GM12878 (cell line): ENCODE results near the gene NPHS2. TPM values are rescaled to one million over a fixed set of nuclear protein-coding genes. Genes with fewer than 3 reads are reported as not detected.

Experiments
- ATAC-seq: fragments of 200-7000 bp; cut with Tn5 transposase; 3 replicates; pipeline ENCODE4 v1.9.1; 2020; ENCODE audit warnings: mild to moderate bottlenecking, moderate library complexity
- BruUV-seq: library from RNA; stranded (reverse); fragments of 400-500 nt; replicated peaks from 2 replicates; lab custom pipeline; 2021; lab: Mats Ljungman, UMichigan
- CTCF ChIA-PET: fragments of 300-600 bp; sonication (Branson Sonifier 250); formaldehyde crosslinking; extraction: SDS; loops from one replicate; lab custom pipeline; 2021; ENCODE audit warnings: inconsistent platforms; lab: Yijun Ruan, JAX
- POLR2A ChIA-PET: fragments of 350-600 bp; formaldehyde crosslinking; extraction: SDS; loops from one replicate; lab custom pipeline; 2021; ENCODE audit warnings: inconsistent platforms; lab: Charles Lee
- RAD21 ChIA-PET: fragments of 300-600 bp; sonication (Branson Sonifier 250); formaldehyde crosslinking; loops from one replicate; lab custom pipeline; 2023; ENCODE audit warnings: antibody characterized with exemption; ENCODE audit not compliant: unreplicated experiment; lab: Charles Lee
- SMC1A ChIA-PET: fragments of 300-600 bp; sonication (Branson Sonifier 250); formaldehyde crosslinking; loops from one replicate; lab custom pipeline; 2023; ENCODE audit not compliant: unreplicated experiment, uncharacterized antibody; lab: Charles Lee
- DNase-seq: peaks from one replicate; pipeline ENCODE4 v3.0.0-alpha.2; 2011; ENCODE audit warnings: low read depth, low spot score
- FAIRE-seq: peaks from 3 replicates; lab custom pipeline; 2011; peaks lifted over from hg19 to GRCh38; lab: Jason Lieb, UNC
- H2AFZ ChIP-seq: 2 replicates; pipeline ENCODE4 v1.6.0; 2011; ENCODE audit warnings: low read depth, low read length, control low read depth; ENCODE audit not compliant: control insufficient read depth
- H3K27ac ChIP-seq: 2 replicates; pipeline ENCODE4 v1.5.1; 2011; ENCODE audit warnings: control low read depth; ENCODE audit not compliant: control insufficient read depth, insufficient read depth
- H3K27me3 ChIP-seq, 2 experiments: replicated peaks in 1 of 2; 2 replicates each; pipeline versions ENCODE4 v1.6.0 to v1.6.1; 2011; ENCODE audit warnings: low read length in 1 of 2; ENCODE audit not compliant: control insufficient read depth in 2 of 2, insufficient read depth in 2 of 2
- H3K36me3 ChIP-seq, 2 experiments: 2 replicates each; pipeline ENCODE4 v1.5.1; 2011; ENCODE audit warnings: low read length in 1 of 2; ENCODE audit not compliant: control insufficient read depth in 2 of 2, insufficient read depth in 2 of 2
- H3K4me1 ChIP-seq: 2 replicates; pipeline ENCODE4 v1.6.1; 2011; ENCODE audit warnings: mild to moderate bottlenecking, low read length, moderate library complexity, mixed read lengths; ENCODE audit not compliant: control insufficient read depth, insufficient read depth
- H3K4me2 ChIP-seq: 2 replicates; pipeline ENCODE4 v1.6.0; 2011; ENCODE audit warnings: control low read depth; ENCODE audit not compliant: control insufficient read depth, insufficient read depth
- H3K4me3 ChIP-seq: fragments of 200-600 bp; sonication (generic); 2 replicates; pipeline ENCODE4 v1.5.1; 2016
- H3K79me2 ChIP-seq: 2 replicates; pipeline ENCODE4 v1.6.0; 2011; ENCODE audit warnings: low read length; ENCODE audit not compliant: control insufficient read depth, insufficient read depth
- H3K9ac ChIP-seq: 2 replicates; pipeline ENCODE4 v1.8.0; 2011; ENCODE audit warnings: low read length, control low read depth, mixed read lengths; ENCODE audit not compliant: control insufficient read depth, insufficient read depth
- H3K9me3 ChIP-seq: replicated peaks from 3 replicates; pipeline ENCODE4 v1.5.1; 2011; ENCODE audit warnings: mild to moderate bottlenecking, low read length; ENCODE audit not compliant: control insufficient read depth, insufficient read depth
- H4K20me1 ChIP-seq: 2 replicates; pipeline ENCODE4 v1.6.0; 2011; ENCODE audit not compliant: control insufficient read depth, insufficient read depth
- FOXM1 ChIP-seq: IDR thresholded peaks from 2 replicates; pipeline ENCODE4 v1.6.1; 2012; ENCODE audit warnings: low read depth, mild to moderate bottlenecking, inconsistent platforms, low read length, moderate library complexity
- IKZF1 ChIP-seq: fragments of 450-650 bp; conservative IDR thresholded peaks from 2 replicates; pipeline ENCODE4 v1.6.1; 2017; ENCODE audit warnings: antibody characterized with exemption, mild to moderate bottlenecking
- IKZF2 ChIP-seq, 2 experiments: fragments of 450-650 bp; IDR thresholded peaks; 2 replicates each; pipeline ENCODE4 v1.6.1; 2017; ENCODE audit warnings: mild to moderate bottlenecking in 2 of 2, moderate library complexity in 2 of 2
- KAT2A ChIP-seq: conservative IDR thresholded peaks from 2 replicates; pipeline ENCODE4 v1.6.1; 2011; ENCODE audit warnings: low read depth, low read length; ENCODE audit not compliant: control insufficient read depth
- MEF2B ChIP-seq: fragments of 450-650 bp; IDR thresholded peaks from 2 replicates; pipeline ENCODE4 v1.6.1; 2018; ENCODE audit warnings: mild to moderate bottlenecking, moderate library complexity; ENCODE audit not compliant: partially characterized antibody, poor library complexity, severe bottlenecking
- MTA2 ChIP-seq: fragments of 450-650 bp; IDR thresholded peaks from 2 replicates; pipeline ENCODE4 v1.6.1; 2016; ENCODE audit warnings: low read depth, mild to moderate bottlenecking, moderate library complexity
- RUNX3 ChIP-seq: IDR thresholded peaks from 2 replicates; pipeline ENCODE4 v1.6.1; 2012; ENCODE audit warnings: low read length, inconsistent platforms
- SMAD1 ChIP-seq: fragments of 450-650 bp; IDR thresholded peaks from 2 replicates; pipeline ENCODE4 v1.6.1; 2018; ENCODE audit warnings: mild to moderate bottlenecking, low read depth; ENCODE audit not compliant: partially characterized antibody
- SMAD5 ChIP-seq: IDR thresholded peaks from 2 replicates; pipeline ENCODE4 v1.6.1; 2016; ENCODE audit warnings: antibody characterized with exemption, low read depth
- SPI1 ChIP-seq: IDR thresholded peaks from 2 replicates; pipeline ENCODE4 v1.6.1; 2011; ENCODE audit warnings: low read depth, mild to moderate bottlenecking, low read length, moderate library complexity, borderline replicate concordance; ENCODE audit not compliant: insufficient read depth
- SREBF2 ChIP-seq: IDR thresholded peaks from 2 replicates; pipeline ENCODE4 v1.6.1; 2012; ENCODE audit warnings: mild to moderate bottlenecking, low read length
- STAT1 ChIP-seq: fragments of 450-650 bp; conservative IDR thresholded peaks from 2 replicates; pipeline ENCODE4 v1.6.1; 2014; ENCODE audit warnings: antibody characterized with exemption, mild to moderate bottlenecking
- SUZ12 ChIP-seq: fragments of 200-600 bp; sonication (generic); IDR thresholded peaks from one replicate; pipeline ENCODE4 v1.6.1; 2018; ENCODE audit warnings: antibody characterized with exemption, mild to moderate bottlenecking; ENCODE audit not compliant: unreplicated experiment
- TCF7 ChIP-seq: IDR thresholded peaks from 2 replicates; pipeline ENCODE4 v1.6.1; 2014; ENCODE audit warnings: antibody characterized with exemption, borderline replicate concordance
- ZNF207 ChIP-seq: fragments of 450-650 bp; IDR thresholded peaks from 2 replicates; pipeline ENCODE4 v1.6.1; 2014; ENCODE audit warnings: antibody characterized with exemption, mild to moderate bottlenecking, borderline replicate concordance
- WGBS: methylation state at CpG from one replicate; pipeline ENCODE4 v1.1.6; 2016; ENCODE audit warnings: low lambda C conversion rate; ENCODE audit not compliant: insufficient replicate concordance, insufficient coverage; ENCODE audit errors: missing lambda C conversion rate; 5-methylcytosine and 5-hydroxymethylcytosine counted together
- in situ Hi-C: fragments of 300-500 bp; cut with MboI; formaldehyde crosslinking; loops from 9 replicates; pipeline ENCODE4 v1.14.3; 2018; ENCODE audit warnings: mixed read lengths
- intact Hi-C: fragments of 100-400 bp; cut with micrococcal nuclease; formaldehyde crosslinking; loops from one replicate; pipeline ENCODE4 v1.14.2; 2022; ENCODE audit not compliant: unreplicated experiment
- polyA plus RNA-seq, 11 experiments: library from polyadenylated mRNA; depleted of rRNA in 4 of 11; unstranded in 6 of 11; stranded (reverse) in 5 of 11; fragments of >200 nt; fragmentation: Nextera tagmentation in 4 of 11; fragmentation: Illumina TruSeq in 1 of 11; extraction: Ambion mirVana in 4 of 11; extraction: Trizol in 1 of 11; gene quantifications; 1 replicate in 1 of 11; 2 replicates in 10 of 11; pipeline versions ENCODE4 v1.2.1 to v1.2.3, GENCODE V29; 2011 to 2016; ENCODE audit warnings: inconsistent platforms in 2 of 11, missing spikeins in 2 of 11, low read depth in 1 of 11
- total RNA-seq, 4 experiments: library from RNA; depleted of rRNA in 3 of 4; stranded (reverse); fragments of >200 nt in 3 of 4; fragmentation: Illumina TruSeq in 1 of 4; extraction: Trizol in 1 of 4; gene quantifications; 2 replicates each; pipeline versions ENCODE4 v1.2.1 to v1.2.3, GENCODE V29; 2013 to 2021
- TF ChIP-seq, protein P1 (sequence below): fragments of 450-650 bp; IDR thresholded peaks from 2 replicates; pipeline ENCODE4 v1.6.1; 2016; ENCODE audit warnings: mild to moderate bottlenecking, moderate library complexity, borderline replicate concordance
- TF ChIP-seq, protein P2 (sequence below): IDR thresholded peaks from 2 replicates; pipeline ENCODE4 v1.6.1; 2012; ENCODE audit warnings: improper control_type of control experiment, low read depth, low read length; ENCODE audit not compliant: insufficient replicate concordance

The NPHS2 gene
- total and polyA plus RNA-seq, 10 of the 15 experiments (the other 5 are each of a cell fraction or from before 2014, with no cell fraction given) = not detected

DNA sequence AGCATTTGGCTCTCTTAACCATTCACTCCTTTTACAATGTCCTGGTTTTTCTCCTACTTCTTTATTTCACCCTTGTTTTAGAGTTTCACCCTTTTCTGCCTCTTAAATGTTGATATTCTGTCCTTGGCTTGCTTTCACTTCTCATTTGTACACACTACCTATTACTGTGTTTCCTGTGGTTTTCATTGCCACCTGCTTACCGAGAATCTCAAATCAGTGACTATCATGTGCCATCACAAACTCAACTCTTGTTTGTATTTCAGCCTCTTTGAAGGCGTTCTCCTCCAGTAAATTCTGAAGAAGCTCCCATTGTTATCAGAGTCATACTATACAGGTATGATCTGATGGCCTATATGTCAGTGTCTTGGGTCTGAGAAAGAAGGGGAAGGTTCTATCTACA is 65.7 kb downstream of the NPHS2 start:
- POLR2A ChIA-PET = interaction anchor here (0.7 kb wide), 1 partner anchor 12 kb away, joined by 3 read pairs; no protein-coding TSS in a partner anchor
- H3K9ac ChIP-seq = no peak overlapping the region
- intact Hi-C loops = no loop called here
- in situ Hi-C loops = no loop called here
- 0% methylated on average over 2 of the region's 2 CpGs for WGBS
- RAD21 ChIA-PET = no interaction called here
- H3K4me1 ChIP-seq = no peaks in the 10 kb centered on the region
- SMC1A ChIA-PET = no interaction called here
- no peaks in the 10 kb centered on the region for H3K9me3 ChIP-seq
- H2AFZ ChIP-seq = no peak overlapping the region
- FAIRE-seq (peak; percentile 56), ATAC-seq (peak; percentile 78), DNase-seq (peak; percentile 19)
- H3K36me3 ChIP-seq = no peaks in the 10 kb centered on the region
- no peak overlapping the region for H3K27ac ChIP-seq
- CTCF ChIA-PET = no interaction called here
- H3K27me3 ChIP-seq = no peaks in the 10 kb centered on the region
- H3K4me3 ChIP-seq = no peak overlapping the region
- no peaks in the 10 kb centered on the region for H3K79me2 ChIP-seq
- BruUV-seq = no TSS peak
- no peaks in the 10 kb centered on the region for H4K20me1 ChIP-seq
- no peak overlapping the region for H3K4me2 ChIP-seq
- TF ChIP-seq RUNX3 = peak; percentile 42
- no peak for TF ChIP-seq IKZF1
- no peak for TF ChIP-seq STAT1
- no peak for TF ChIP-seq SUZ12
- no peak for TF ChIP-seq KAT2A
- TF ChIP-seq, protein P1, sequence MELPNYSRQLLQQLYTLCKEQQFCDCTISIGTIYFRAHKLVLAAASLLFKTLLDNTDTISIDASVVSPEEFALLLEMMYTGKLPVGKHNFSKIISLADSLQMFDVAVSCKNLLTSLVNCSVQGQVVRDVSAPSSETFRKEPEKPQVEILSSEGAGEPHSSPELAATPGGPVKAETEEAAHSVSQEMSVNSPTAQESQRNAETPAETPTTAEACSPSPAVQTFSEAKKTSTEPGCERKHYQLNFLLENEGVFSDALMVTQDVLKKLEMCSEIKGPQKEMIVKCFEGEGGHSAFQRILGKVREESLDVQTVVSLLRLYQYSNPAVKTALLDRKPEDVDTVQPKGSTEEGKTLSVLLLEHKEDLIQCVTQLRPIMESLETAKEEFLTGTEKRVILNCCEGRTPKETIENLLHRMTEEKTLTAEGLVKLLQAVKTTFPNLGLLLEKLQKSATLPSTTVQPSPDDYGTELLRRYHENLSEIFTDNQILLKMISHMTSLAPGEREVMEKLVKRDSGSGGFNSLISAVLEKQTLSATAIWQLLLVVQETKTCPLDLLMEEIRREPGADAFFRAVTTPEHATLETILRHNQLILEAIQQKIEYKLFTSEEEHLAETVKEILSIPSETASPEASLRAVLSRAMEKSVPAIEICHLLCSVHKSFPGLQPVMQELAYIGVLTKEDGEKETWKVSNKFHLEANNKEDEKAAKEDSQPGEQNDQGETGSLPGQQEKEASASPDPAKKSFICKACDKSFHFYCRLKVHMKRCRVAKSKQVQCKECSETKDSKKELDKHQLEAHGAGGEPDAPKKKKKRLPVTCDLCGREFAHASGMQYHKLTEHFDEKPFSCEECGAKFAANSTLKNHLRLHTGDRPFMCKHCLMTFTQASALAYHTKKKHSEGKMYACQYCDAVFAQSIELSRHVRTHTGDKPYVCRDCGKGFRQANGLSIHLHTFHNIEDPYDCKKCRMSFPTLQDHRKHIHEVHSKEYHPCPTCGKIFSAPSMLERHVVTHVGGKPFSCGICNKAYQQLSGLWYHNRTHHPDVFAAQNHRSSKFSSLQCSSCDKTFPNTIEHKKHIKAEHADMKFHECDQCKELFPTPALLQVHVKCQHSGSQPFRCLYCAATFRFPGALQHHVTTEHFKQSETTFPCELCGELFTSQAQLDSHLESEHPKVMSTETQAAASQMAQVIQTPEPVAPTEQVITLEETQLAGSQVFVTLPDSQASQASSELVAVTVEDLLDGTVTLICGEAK = no peak
- peak in 1 of 2 experiments; percentile 20; a peak in 1 of 4 replicates for TF ChIP-seq IKZF2 (IDR thresholded peaks at IDR 0.05)
- TF ChIP-seq, protein P2, sequence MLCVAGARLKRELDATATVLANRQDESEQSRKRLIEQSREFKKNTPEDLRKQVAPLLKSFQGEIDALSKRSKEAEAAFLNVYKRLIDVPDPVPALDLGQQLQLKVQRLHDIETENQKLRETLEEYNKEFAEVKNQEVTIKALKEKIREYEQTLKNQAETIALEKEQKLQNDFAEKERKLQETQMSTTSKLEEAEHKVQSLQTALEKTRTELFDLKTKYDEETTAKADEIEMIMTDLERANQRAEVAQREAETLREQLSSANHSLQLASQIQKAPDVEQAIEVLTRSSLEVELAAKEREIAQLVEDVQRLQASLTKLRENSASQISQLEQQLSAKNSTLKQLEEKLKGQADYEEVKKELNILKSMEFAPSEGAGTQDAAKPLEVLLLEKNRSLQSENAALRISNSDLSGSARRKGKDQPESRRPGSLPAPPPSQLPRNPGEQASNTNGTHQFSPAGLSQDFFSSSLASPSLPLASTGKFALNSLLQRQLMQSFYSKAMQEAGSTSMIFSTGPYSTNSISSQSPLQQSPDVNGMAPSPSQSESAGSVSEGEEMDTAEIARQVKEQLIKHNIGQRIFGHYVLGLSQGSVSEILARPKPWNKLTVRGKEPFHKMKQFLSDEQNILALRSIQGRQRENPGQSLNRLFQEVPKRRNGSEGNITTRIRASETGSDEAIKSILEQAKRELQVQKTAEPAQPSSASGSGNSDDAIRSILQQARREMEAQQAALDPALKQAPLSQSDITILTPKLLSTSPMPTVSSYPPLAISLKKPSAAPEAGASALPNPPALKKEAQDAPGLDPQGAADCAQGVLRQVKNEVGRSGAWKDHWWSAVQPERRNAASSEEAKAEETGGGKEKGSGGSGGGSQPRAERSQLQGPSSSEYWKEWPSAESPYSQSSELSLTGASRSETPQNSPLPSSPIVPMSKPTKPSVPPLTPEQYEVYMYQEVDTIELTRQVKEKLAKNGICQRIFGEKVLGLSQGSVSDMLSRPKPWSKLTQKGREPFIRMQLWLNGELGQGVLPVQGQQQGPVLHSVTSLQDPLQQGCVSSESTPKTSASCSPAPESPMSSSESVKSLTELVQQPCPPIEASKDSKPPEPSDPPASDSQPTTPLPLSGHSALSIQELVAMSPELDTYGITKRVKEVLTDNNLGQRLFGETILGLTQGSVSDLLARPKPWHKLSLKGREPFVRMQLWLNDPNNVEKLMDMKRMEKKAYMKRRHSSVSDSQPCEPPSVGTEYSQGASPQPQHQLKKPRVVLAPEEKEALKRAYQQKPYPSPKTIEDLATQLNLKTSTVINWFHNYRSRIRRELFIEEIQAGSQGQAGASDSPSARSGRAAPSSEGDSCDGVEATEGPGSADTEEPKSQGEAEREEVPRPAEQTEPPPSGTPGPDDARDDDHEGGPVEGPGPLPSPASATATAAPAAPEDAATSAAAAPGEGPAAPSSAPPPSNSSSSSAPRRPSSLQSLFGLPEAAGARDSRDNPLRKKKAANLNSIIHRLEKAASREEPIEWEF = no peak
- no peak for TF ChIP-seq SMAD1
- TF ChIP-seq MTA2 = peak; percentile 37; the same call in 1 of the 2 replicates
- no peak for TF ChIP-seq FOXM1
- TF ChIP-seq ZNF207 = no peak
- TF ChIP-seq SMAD5 = no peak
- TF ChIP-seq MEF2B = no peak
- no peak for TF ChIP-seq TCF7
- TF ChIP-seq SPI1 = peak; percentile 17; the same call in 1 of the 2 replicates
- TF ChIP-seq SREBF2 = no peak
